Measurements from ENCODE around the gene TJAP1. TPM values are rescaled to one million over a fixed set of nuclear protein-coding genes. Genes with fewer than 3 reads are reported as not detected.
"Not testable (repeated sequence)": the region's sequence is repeated elsewhere in the genome, so short reads cannot be mapped to it uniquely, and the experiment has no call there.

TJAP1 gene
- polyA plus RNA-seq, 3 donors = 16.4 to 23.7 (median 17.2) TPM

DNA sequence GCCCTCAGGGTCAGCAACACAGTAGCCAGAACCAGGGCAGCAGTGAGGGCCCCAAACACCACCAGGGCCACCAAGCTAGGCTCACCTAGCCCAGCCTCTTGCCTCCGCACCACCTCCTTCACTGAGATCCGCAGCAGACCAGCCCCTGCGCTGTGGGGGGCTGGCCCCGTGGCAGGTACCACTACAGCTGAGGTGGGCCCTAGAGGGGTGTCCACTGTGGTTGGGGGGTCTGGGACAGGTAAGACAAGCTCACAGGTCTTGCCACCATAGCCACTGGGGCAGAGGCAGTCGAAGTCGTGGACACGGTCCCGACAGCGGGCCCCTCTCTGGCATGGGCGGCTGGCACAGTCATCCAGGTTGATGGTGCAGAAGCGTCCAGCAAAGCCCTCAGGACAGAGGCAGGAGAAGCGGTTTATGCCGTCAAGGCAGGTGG lies 26.7 kb upstream of the TJAP1 start:
- 90 to 95% (median 95%) methylated on average over 13 of the region's 13 CpGs for WGBS, 3 donors
- no peak overlapping the region for H3K27ac ChIP-seq (ENCODE audit: low read depth, low read length)

DNA sequence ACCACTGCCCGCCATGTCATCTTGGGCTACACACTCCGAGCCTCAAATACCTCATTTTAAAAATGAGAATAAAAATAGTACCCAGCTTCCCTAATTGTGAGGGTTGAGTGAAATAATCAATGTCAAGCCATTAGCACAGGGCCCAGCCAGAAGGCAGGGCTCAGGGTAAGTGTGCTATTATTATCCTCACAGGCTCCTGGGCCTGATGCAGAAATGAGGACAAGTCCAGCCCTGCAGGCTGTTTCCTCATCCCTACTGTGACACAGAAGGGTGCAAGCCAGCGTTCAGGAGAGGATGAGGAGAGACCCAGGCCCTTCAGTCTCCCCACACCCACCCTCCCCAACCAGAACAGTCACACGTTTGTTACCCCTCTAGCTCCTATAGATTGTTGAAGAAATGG lies 26.0 kb upstream of the TJAP1 start:
- no peak overlapping the region for H3K27ac ChIP-seq (ENCODE audit: low read depth, low read length)
- 79 to 90% (median 86%) methylated on average over 4 of the region's 4 CpGs for WGBS, 3 donors

DNA sequence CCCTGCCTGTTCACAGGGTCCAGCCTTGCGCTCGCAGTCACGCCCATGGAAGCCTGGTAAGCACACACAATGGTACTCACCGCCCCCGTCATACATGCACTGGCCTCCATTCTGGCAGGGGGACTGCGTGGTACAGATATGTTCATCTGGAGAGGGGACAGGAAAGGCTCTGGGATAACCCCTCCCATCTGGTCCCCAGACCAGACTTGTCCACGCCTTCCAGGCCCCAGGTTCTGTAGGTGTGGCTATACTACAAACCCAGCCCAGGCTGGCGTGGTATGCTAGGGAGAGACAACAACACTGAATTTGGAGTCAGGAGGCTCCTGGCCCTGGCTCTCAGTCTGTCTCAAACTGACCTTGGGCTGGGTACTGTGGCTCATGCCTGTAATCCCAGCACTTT lies 25.4 kb upstream of the TJAP1 start:
- 92 to 95% (median 94%) methylated on average over 8 of the region's 8 CpGs for WGBS, 3 donors

DNA sequence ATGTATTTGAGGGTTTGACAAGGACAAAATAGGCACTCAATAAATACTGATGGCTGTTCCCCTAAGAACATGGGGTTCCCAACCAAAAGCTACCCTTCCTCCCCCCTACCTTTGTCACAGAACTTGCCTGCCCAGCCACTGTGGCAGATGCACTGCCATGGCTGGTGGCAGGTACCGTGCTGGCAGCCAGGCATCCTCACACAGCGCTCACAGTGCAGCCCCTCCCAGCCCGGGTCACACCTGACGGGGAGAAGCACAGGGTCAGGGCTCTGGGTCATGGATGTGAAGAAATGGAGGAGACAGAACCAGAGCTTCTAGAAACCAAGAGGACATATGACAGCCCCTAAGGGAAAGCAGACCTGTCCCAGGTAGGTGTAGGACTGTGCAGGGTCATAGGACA lies 24.5 kb upstream of the TJAP1 start:
- no peak overlapping the region for H3K27ac ChIP-seq (ENCODE audit: low read depth, low read length)
- WGBS, 3 donors = 94 to 97% (median 96%) methylated on average over 4 of the region's 4 CpGs

More for the DNA sequence above, 25.4 kb upstream of the TJAP1 start:
- no peak overlapping the region for H3K27ac ChIP-seq (ENCODE audit: low read depth, low read length)

DNA sequence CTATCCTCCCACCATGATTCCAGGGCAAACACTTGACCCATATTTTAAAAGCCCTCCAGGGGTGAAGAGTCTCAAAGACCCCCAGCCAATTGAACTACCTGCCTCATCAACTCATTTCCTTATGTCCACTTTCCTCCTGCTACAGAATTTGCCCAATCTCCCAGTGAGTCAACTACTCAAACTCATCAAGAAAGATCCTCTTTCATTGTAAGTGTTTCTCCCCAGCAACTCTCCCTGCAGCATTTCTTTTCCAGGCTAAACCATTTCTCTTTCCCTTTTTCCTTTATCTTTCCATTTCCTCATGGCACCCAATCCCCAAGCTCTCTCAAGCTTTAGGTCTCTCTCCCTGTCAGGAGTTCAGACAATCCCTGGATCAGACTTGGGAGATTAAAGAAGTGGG lies 23.5 kb upstream of the TJAP1 start:
- H3K27ac ChIP-seq (ENCODE audit: low read depth, low read length) = no peak overlapping the region

DNA sequence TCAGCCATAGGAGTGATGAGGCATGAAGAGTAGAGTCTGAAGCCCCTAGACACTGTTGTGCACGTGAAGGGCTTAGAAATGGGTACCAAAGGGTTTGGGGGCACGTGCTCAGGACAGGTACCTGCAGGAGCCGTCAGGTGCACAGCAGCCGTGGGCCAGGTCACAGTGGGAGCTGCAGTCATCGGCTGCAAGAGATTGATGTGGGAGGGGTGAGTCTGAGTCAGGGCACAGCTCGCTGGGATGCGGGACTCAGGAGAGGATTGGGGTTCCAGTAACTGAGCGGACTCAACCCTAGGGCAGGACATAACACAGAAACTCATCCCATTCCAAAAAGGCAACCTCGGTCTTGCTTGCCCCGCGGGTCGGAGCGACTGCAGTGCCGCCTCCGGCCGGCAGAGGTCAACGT lies 23.1 kb upstream of the TJAP1 start:
- no peak overlapping the region for H3K27ac ChIP-seq (ENCODE audit: low read depth, low read length)
- 14 to 18% (median 15%) methylated on average over 17 of the region's 17 CpGs for WGBS, 3 donors

DNA sequence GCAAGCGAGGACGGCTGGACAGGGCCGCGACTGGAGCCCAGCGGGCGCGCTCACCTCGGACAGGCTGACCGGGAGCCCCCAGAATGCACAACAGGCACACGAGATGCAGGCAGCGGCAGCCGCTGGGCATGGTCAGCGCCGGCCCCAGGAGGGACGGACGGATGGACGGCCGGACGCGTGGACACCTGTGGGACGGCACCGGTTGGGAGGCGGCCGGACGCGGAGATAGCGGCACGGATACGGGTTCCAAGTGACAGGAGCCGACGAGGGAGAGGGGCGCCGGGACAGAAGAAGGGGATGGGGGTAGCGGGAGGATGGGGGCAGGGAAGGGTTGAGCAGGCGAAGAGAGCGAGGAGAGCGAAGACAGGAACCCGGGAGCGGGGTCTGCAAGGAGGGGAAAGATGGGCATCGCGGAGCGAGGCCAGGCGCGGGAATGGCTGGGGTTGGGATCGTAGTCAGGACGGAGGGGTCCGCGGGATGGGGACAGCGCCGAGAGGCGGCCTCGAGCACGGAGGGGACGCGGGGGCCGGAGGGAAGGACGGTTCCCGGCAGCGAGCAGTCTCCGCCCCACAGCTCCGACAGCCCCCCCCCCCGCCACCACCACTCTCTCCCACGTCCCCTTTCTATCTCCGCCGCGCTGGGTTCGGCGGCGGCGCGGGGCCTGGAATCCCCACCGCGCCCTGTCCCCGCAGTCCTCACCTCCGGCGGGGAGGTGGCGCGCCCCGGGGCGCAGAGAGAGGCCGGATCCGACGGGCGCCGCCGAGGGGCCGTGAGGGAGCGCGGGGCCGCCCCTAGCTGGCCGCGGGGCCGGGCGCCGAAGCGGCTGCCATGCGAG lies 22.5 kb upstream of the TJAP1 start:
- H3K27ac ChIP-seq (ENCODE audit: low read depth, low read length) = no peak overlapping the region
- 1% methylated on average over 65 to 97 of the region's 97 CpGs for WGBS, 3 donors

DNA sequence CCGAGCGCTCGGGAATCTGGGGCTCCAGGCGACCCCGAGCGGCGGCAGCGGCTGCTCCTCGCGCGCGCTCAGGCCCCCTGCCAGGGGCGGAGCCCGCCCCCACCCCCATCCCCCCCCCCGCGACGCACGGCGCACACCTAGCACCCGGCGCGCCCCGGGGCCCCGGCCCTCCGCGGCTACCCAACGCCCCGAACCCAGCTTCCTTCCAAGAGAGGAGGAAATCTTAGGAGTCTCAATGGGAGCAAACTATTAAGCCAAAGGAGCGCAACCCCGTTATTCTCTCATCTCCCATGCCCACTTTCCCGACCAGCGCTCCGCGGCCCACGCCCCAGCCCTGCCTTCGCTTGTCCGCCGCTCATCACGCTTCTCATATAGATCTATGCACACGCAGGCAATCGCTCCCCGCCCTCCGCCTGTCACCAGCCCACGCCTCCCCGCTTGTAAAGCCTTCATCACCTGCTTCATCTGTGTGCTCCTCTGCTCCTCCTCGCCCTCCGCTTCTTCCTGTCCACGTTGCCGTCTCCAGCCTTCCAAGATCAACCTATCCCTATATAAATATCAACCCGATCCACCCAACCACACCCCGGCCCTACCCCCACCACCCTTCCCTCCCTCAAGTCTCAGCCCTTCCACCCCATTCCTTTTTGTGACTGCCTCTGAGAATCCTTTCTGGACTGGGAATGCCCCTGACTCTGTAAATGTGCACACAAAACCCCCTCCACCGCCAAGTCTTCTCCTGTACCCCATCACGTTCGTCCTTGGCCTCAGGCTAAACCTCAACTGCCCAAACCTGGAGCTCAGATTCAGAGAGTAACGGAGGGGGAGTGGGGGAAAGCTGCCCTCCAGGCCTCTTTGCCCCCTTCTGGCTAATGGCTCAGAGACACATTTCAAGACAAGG lies 21.6 kb upstream of the TJAP1 start, which contains the start of gene DLK2:
DLK2 (minus strand) TSS at position 18 of the 898 bp plus-strand sequence. CDS start 723 bp downstream, outside the sequence.
- no peak within 1 kb of the TSS for H3K27ac ChIP-seq (ENCODE audit: low read depth, low read length)
- WGBS, 3 donors = 3 to 5% (median 3%) methylated on average over 33 to 55 of the region's 55 CpGs

DNA sequence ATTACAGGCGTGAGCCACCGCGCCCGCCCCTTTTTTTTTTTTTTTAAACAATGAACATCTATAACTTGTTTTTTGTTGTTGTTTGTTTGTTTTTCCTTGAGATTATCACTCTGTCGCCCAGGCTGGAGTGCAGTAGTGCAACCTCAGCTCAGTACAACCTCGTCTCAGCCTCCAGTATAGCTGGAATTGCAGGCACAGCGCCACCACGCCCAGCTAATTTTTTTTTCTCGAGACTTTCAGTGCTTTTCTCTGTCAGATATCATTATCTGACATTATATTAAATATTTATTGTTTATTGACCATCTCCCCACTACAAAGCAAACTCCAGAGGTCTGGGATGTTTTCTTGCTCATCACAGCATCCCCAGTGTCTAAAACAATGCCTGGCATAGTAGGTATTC lies 19.7 kb upstream of the TJAP1 start:
- H3K27ac ChIP-seq (ENCODE audit: low read depth, low read length) = no peak overlapping the region
- 44 to 64% (median 57%) methylated on average over 5 to 9 of the region's 9 CpGs for WGBS, 3 donors

DNA sequence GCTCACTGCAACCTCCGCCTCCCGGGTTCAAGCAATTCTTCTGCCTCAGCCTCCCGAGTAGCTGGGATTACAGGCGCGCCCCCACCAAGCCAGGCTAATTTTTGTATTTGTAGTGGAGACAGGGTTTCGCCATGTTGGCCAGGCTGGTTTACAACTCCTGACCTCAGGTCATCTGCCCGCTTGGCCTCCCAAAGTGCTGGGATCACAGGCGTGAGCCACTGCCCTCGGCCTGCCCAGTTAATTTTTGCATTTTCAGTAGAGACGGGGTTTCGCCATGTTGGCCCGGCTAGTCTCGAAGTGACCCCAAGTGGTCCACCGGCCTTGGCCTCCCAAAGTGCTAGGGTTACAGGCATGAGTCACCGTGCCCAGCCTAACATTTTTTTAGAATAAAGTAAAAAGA lies 19.2 kb upstream of the TJAP1 start:
- not testable (repeated sequence) for H3K27ac ChIP-seq (ENCODE audit: low read depth, low read length)
- WGBS, 3 donors = 93 to 95% (median 94%) methylated on average over 15 of the region's 15 CpGs

DNA sequence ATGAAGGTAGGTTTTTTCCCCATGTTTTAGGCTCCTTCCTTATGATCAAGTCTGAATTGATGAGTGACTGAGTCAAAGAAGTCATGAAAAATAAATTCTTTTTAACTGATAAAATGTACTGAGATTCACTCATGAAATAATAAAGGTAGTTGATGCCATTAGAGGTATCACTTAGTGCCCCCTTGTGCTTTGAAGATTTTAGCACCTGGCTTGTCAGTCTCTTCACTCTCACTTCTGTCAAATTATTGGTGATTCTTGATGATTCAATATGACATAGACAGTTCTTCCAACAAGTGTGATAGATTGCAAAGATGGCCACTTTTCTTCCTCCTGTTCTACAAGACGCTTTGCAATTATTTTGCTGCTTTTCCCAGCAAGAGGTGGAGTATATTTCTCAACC lies 17.8 kb upstream of the TJAP1 start:
- WGBS, 3 donors = 60 to 80% (median 68%) methylated on average over 1 of the region's 1 CpG

DNA sequence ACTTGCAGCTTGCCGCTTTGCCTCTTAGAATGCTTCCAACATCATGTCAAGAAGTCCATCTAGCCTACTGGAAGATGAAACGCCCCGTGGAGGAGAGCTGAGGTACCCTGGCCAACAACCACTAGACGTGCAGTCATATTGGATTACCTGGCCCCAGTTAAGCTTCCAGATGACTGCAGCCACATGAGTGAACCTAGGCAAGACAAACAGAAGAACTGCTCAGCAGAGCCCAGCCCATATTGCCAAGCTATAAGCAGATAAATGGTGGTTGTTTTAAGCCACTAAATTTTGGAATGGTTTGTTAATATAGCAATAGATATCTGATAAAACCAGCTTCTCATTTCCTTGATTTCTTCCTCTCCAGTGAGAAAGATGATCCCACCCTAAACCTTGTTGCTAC lies 17.3 kb upstream of the TJAP1 start:
- no peak overlapping the region for H3K27ac ChIP-seq (ENCODE audit: low read depth, low read length)
- WGBS, 3 donors = 58 to 79% (median 78%) methylated on average over 4 of the region's 4 CpGs

More for the DNA sequence above, 17.8 kb upstream of the TJAP1 start:
- no peak overlapping the region for H3K27ac ChIP-seq (ENCODE audit: low read depth, low read length)

DNA sequence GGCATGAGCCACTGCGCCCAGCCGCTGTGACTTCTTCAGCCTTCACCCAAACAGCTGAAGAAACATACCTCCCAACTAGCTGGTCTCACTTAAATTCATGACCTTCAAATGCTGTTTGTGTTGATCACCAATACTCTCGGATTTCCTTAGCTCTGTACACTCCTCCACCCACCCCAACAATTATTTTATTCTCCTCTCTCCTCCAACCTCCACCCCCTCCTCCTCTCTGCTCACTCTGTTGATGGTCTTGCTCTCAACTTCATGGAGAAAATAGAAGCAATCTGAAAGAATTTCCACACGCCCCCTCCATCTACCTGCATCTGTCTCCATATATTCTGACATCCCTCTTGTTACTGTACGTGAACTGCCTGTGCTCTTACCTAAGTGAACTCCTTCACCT lies 15.4 kb upstream of the TJAP1 start:
- H3K27ac ChIP-seq (ENCODE audit: low read depth, low read length) = no peak overlapping the region
- 55 to 75% (median 71%) methylated on average over 5 of the region's 5 CpGs for WGBS, 3 donors

DNA sequence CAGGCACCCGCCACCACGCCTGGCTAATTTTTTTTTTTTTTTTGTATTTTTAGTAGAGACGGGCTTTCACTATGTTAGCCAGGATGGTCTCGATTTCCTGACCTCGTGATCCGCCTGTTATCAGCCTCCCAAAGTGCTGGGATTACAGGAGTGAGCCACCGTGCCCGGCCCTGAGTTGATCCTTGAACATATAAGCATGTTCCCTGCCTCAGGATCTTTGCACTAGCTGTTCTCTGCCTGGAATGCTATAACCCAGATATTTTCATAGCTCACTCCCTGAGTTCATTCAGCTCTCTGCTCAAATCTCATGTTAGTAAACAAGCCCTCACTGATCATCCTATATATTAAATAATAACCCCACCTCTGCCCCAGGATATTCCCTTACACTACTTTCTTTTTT lies 13.0 kb upstream of the TJAP1 start:
- no peak overlapping the region for H3K27ac ChIP-seq (ENCODE audit: low read depth, low read length)
- 79 to 87% (median 81%) methylated on average over 8 of the region's 8 CpGs for WGBS, 3 donors

DNA sequence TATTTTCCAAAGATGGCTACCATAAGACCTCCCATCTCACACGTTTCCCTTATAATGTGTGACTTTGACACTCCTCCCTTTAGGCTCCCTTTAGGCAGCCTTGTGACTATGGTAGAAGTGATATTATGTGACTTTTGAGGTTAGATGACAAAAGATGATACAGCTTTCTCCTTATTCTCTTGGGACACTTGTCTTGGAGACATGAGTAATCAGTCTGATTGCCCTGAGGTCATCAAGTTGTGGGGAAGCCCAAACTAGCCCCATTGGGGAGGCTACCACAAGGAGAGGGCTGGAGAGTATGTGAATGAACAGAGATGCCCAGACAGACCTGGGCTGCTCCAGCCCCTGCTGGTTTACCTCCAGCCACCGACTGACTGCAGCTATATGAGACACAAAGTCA lies 11.4 kb upstream of the TJAP1 start:
- 50 to 73% (median 66%) methylated on average over 2 of the region's 2 CpGs for WGBS, 3 donors
- H3K27ac ChIP-seq (ENCODE audit: low read depth, low read length) = no peak overlapping the region

DNA sequence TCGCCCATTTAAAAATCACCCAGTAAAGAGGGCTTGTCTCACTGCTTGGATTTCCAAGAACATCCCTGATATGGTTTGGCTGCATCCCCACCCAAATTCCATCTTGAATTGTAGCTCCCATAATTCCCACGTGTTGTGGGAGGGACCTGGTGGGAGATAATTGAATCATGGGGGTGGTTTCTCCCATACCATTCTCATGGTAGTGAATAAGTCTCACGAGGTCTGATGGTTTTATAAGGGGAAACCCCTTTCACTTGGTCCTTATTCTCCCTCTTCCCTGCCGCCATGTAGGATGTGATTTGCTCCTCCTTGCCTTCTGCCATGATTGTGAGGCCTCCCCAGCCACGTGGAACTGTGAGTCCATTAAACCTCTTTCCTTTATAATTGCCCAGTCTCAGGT lies 10.1 kb upstream of the TJAP1 start:
- not testable (repeated sequence) for H3K27ac ChIP-seq (ENCODE audit: low read depth, low read length)
- WGBS, 3 donors = 60 to 74% (median 68%) methylated on average over 5 of the region's 5 CpGs

DNA sequence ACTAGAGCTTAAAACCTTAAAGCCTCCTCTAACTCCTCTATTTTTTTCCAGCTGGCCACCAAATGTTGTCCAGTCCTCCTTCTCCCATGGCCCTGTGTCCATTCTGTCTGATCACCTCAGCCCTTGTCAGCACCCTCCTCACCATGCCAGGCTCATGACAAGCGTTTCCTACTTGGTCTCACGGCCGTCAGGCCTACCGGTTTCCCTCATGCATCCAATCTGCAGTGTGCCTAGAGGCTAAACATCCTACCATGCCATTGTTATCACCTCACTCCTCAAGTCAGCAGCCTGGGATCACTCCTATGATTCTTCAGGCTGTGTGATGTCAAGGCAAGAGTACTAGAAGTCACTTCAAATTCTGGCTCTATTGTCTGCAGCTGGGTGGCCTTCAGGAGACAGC lies 9.6 kb upstream of the TJAP1 start:
- H3K27ac ChIP-seq (ENCODE audit: low read depth, low read length) = no peak overlapping the region
- WGBS, 3 donors = 76 to 89% (median 82%) methylated on average over 4 of the region's 4 CpGs

DNA sequence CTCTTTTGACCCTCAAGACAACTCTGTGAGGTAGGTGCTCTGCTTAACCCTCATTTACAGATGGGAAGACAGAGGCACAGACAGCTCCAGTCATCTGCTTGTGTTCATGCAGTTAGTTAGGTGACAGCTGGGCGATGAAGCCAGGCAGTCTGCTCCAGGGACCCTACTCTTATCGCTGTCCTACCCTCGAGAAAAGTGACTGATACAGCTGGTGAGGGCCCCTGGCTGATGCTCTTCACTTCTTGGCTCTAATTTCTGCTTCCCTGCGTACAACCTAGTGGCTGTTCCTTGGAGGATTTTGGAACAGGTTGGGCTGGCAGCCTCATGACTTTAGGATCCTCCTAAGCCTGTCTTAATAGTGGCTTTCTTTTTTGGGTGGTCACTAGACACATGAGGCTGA lies 9.1 kb upstream of the TJAP1 start:
- 78 to 87% (median 79%) methylated on average over 4 of the region's 4 CpGs for WGBS, 3 donors
- no peak overlapping the region for H3K27ac ChIP-seq (ENCODE audit: low read depth, low read length)
